Activated effector memory CD4-positive, alpha-beta T cell treated with Interleukin-2 at 50 U/mL for 16 hours (primary cell): ENCODE results near the gene KIAA1671.

ENCODE experiments used
- DNase-seq: peaks from one replicate; pipeline ENCODE4 v3.0.0-alpha.2; 2020

Gene KIAA1671

GRCh38 chr22:25120761-25121212 lies 168.3 kb downstream of the KIAA1671 start:
- DNase-seq = no peak

DNA sequence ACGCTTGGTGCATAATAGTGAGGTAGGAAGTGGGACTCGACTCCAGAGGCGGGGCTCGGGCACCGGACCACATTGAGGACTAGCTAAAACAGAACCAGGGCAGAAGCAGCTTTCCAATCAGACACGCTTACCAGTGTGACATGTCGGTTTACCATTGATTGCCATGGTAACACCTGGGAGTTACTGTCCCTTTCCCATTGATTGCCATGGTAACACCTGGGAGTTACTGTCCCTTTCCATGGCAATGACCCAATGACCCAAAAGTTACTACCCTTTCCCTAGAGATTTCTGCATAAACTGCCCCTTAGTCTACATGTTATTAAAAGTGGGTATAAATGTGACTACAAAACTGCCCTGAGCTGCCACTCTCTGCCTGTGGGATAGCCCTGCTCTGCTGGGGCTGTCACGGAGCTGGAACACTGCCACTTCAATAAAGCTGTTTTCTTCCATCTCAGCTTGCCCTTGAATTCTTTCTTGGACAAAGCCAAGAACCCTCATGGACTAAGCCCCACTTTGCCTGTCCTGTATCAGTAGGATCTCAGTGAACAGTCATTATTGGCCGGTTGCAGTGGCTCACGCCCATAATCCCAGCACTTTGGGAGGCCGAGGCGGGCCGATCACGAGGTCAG lies 169.7 kb downstream of the KIAA1671 start:
- DNase-seq = no peak

GRCh38 chr22:25123677-25124076 lies 171.2 kb downstream of the KIAA1671 start:
- DNase-seq = no peak

- DNase-seq = no peak
Observed at GRCh38 chr22:25125693-25126357, 173.3 kb downstream of the KIAA1671 start.

GRCh38 chr22:25126510-25126909 lies 174.0 kb downstream of the KIAA1671 start:
- no peak for DNase-seq

GRCh38 chr22:25127318-25127717 lies 174.8 kb downstream of the KIAA1671 start:
- no peak for DNase-seq

DNA sequence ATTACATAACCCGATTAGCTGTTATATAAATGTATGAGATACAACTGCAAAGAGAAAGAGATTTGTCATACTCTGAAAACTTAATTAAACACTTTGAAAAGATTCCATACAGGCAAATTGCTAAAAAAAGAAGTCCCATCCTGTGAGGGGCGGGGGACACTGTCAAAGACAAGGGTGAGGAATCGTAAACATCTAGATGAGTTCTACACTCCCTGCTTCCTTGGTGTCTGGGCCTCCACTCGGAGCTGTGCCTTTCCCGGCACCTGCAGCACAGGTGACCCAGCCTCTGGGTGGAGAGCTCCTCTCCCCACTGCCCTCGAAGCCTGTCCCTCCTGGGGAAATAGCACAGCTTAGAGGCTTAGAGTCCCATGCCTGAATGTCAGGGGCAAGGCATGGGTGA lies 177.9 kb downstream of the KIAA1671 start:
- DNase-seq = no peak

- DNase-seq = no peak
Observed at GRCh38 chr22:25131198-25131887, 178.8 kb downstream of the KIAA1671 start.

DNA sequence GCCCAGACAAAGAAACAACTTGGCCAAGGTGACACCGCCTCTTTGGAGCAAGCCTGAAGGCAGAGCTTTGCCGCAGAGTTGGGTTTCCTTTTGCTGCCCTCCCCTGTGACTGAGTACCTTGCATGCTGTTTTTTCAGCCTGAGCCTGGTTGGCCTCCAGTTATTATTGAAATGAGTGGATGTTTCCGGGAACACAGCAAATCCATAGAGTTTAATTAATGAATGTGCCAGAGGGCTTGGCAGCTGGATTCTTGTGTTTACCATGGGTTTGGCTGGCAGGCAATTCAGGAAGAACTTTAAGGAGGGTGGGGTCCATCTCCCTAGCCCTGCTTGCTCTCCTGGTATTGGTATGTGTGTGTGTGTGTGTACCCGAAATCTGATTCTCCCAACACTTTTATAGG lies 181.5 kb downstream of the KIAA1671 start:
- DNase-seq = no peak

- DNase-seq = no peak
Observed at GRCh38 chr22:25134451-25134850, 181.9 kb downstream of the KIAA1671 start.

GRCh38 chr22:25136953-25137576 lies 184.5 kb downstream of the KIAA1671 start:
- DNase-seq = no peak

DNA sequence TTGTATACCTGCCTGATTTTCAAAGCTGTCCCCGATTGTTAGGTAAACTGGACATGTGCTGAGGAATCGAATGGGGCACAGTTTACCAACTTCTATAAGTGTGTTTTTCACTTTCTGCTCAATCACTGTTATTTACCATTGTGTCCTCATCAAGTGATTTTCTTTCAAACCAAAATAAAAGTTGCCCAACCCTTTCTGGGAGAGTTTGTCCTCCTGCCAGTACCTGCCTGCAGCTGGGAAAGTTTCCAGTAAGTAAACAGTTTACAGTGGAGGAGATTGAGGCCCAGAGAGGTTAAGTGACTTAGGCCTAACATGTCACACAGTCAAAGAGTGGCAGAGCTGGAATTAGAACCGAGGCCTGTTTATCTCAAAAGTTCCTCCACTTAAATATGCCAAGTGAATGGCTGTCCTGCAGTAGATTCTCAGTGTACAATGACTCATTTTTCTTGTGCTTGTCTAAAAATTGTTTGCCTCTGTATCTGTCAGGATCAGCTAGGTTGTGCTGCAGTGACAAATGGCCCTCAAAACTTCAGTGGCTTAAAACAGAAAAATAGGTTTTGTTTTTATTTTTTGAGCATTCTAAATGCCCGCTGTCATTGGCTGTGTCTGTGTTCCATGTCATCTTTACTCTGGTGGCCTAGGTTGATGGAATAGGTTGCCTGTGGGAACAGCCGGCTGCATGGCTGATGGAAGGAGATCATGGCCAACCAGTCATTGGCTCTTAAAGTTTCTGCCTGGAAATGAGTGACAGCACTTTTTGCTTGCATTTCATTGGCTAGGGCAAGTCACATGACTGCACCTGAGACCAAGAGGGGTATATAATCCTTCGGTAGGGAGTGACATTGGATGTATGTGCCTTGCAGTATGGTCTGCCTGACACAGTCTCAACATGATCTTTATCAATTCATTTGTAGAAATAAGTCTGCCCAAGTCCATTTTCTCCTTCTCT lies 185.3 kb downstream of the KIAA1671 start:
- DNase-seq = no peak

DNA sequence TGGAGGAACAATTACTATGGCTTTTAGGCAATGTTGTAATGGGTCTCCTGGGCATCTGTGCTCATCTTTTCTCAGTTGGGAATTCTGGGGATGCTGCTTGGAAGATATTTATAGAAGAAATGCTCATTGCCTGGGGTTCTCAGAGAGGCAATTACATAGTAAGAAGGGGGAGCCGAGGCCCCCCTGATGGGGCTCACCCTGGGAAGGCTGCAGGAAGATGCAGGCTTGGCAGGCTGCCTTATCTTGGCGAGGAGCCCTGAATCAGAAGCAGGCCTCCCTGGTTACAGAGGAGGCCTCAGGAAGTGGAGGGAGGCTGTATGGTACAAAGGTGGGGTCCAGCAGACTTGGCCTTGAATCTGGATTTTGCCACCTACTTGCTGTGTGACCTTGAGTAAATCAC lies 186.5 kb downstream of the KIAA1671 start:
- no peak for DNase-seq

DNA sequence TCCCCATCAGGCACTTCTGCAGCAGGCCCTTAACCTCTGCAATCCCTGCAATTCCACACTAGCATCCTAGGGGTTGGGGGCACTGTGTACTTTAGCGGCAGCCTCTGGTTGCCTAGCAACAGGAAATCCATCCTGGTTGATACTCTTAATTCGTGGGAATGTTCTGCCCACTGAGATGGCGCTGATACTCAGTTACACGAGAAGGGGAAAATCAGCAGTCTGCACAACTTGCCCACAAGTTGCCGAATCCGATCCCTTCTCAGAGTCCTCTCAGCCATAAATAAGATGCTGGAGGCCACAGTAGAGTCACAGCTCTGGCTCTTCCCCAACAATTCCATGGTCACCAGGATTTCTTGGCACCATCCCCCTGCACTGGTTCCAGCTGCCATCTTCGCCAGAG lies 189.6 kb downstream of the KIAA1671 start:
- DNase-seq = no peak

DNA sequence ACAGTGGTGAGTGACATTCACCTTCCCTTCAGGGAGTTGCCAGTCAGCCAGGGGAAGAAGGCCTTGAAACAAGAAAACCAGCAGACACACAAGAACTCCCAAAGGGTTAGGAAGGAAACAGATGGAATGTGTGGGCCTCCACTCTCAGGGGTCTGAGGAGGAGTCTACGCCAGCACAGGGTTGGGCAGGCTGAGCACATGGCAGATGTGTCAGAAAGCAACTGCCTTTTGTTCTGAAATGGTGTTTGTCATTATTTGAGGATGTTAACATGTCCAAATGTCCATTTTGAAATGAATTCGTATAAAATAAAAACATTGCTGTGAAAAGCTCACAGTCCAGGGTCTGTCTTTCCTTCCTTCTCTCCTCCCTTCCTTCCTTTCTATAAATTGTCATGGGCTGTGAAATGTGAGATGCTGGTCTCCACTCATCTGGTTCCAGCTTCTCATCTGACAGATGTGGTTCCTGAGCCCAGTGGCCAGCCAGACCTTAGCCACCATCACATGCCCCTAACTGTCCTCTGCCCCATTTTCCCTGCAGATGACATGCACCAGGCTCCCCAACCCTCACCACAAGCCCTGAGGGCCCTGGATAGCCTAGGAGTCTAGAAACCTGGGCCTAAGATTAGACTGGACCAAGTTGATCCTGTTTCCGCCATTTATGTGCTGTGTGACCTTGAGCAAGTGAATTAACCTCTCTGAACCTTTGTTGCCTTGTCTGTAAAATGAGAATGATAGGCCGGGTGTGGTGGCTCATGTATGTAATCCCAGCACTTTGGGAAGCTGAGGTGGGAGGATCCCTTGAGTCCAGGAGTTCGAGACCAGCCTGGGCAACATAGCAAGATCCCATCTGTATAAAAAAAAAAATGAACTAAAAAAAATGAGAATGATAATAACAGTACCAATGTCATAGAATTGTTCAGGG lies 190.9 kb downstream of the KIAA1671 start:
- no peak for DNase-seq

- no peak for DNase-seq
Observed at GRCh38 chr22:25144522-25144921, 192.0 kb downstream of the KIAA1671 start.

DNA sequence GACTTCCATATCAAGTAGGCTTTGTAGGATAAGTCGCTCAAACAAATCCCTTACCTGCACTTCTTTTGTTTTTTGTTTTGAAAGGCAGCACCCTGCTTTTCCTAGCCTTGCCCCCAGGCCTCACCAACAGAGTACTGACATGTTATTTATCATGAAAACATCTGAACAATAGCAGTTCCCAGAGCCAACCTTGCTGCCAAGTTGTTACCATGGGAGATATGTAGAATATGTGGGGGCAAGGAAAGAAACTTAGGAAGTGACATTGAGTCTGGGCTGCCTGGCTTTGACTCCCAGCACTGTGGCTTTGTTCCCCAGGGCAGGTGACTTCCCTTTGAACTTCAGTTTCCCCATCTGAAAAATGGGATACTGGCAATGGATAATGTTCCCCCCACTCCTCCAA lies 193.8 kb downstream of the KIAA1671 start:
- DNase-seq = no peak

GRCh38 chr22:25146906-25147641 lies 194.6 kb downstream of the KIAA1671 start:
- DNase-seq = no peak

GRCh38 chr22:25147642-25147928 lies 195.1 kb downstream of the KIAA1671 start:
- DNase-seq = no peak

- no peak for DNase-seq
Observed at GRCh38 chr22:25148149-25148691, 195.7 kb downstream of the KIAA1671 start.

DNA sequence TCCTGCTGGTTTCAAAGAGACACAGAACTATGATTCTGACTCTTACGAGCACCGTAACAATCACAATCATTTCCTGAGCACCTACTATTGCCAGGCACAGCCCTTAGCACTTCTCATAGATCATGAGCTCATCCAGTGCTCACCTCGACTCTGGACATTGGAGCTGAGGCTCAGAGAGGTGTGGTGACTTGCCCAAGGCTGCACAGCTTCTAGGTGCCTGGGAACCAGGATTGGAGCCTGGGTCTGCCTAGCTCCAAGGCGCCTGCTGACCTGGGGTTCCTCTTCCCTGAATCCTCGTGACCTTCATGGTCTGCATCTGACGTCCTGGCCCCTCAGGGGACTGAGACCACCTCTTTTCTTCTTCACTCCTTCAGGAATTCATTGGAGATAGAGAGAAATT lies 196.5 kb downstream of the KIAA1671 start:
- DNase-seq = no peak
